DND-41 (cell line): ENCODE results near the gene OTX1.

Experiments
- ATAC-seq: fragments of 200-7000 bp; cut with Tn5 transposase; 3 replicates; pipeline ENCODE4 v1.9.1; 2021; ENCODE audit warnings: low read depth; ENCODE audit not compliant: insufficient read depth
- DNase-seq: peaks from one replicate; pipeline ENCODE4 v3.0.0-alpha.2; 2020
- H2AFZ ChIP-seq: 2 replicates; pipeline ENCODE4 v1.6.0; 2012; ENCODE audit warnings: low read depth, low read length
- H3K27ac ChIP-seq: 2 replicates; pipeline ENCODE4 v1.5.1; 2012; ENCODE audit warnings: low read length, inconsistent platforms
- H3K27me3 ChIP-seq: fragments of 200-600 bp; sonication (generic); 2 replicates; pipeline ENCODE4 v1.6.0; 2012; ENCODE audit warnings: low read length, mild to moderate bottlenecking, inconsistent platforms; ENCODE audit not compliant: insufficient read depth, poor library complexity
- H3K36me3 ChIP-seq: 2 replicates; pipeline ENCODE4 v1.5.1; 2012; ENCODE audit warnings: low read length, inconsistent platforms; ENCODE audit not compliant: insufficient read depth
- H3K4me1 ChIP-seq: 2 replicates; pipeline ENCODE4 v1.5.1; 2012; ENCODE audit warnings: mild to moderate bottlenecking, low read length; ENCODE audit not compliant: insufficient read depth
- H3K4me2 ChIP-seq: 2 replicates; pipeline ENCODE4 v1.6.0; 2012; ENCODE audit warnings: mild to moderate bottlenecking, moderate library complexity, low read length, inconsistent platforms; ENCODE audit not compliant: insufficient read depth
- H3K4me3 ChIP-seq, 2 experiments: fragments of 200-600 bp in 1 of 2; shearing (Covaris generic) in 1 of 2; 2 replicates each; pipeline ENCODE4 v1.5.1; 2012 to 2016; ENCODE audit warnings: inconsistent platforms in 2 of 2, low read length in 2 of 2, mild to moderate bottlenecking in 2 of 2, low read depth in 1 of 2, moderate library complexity in 1 of 2
- H3K79me2 ChIP-seq: 2 replicates; pipeline ENCODE4 v1.6.0; 2012; ENCODE audit warnings: low read length, inconsistent platforms; ENCODE audit not compliant: insufficient read depth
- H3K9ac ChIP-seq: 2 replicates; pipeline ENCODE4 v1.6.0; 2012; ENCODE audit warnings: low read depth, mild to moderate bottlenecking, inconsistent platforms, low read length, moderate library complexity
- H3K9me3 ChIP-seq: 2 replicates; pipeline ENCODE4 v1.5.1; 2012; ENCODE audit warnings: low read length, moderate library complexity, mild to moderate bottlenecking, inconsistent platforms; ENCODE audit not compliant: insufficient read depth, severe bottlenecking
- H4K20me1 ChIP-seq: 2 replicates; pipeline ENCODE4 v1.6.0; 2012; ENCODE audit warnings: low read length; ENCODE audit not compliant: insufficient read depth
- CTCF ChIP-seq: IDR thresholded peaks from 2 replicates; pipeline ENCODE4 v1.5.1; 2012; ENCODE audit warnings: borderline replicate concordance, low read length, moderate library complexity, mild to moderate bottlenecking; ENCODE audit not compliant: poor library complexity, severe bottlenecking; ENCODE audit errors: extremely low read depth
- EZH2 ChIP-seq: IDR thresholded peaks from 3 replicates; pipeline ENCODE4 v1.6.1; 2012; ENCODE audit warnings: borderline replicate concordance, low read depth, mild to moderate bottlenecking, moderate library complexity, low read length, inconsistent platforms; ENCODE audit not compliant: severe bottlenecking

OTX1 gene

DNA sequence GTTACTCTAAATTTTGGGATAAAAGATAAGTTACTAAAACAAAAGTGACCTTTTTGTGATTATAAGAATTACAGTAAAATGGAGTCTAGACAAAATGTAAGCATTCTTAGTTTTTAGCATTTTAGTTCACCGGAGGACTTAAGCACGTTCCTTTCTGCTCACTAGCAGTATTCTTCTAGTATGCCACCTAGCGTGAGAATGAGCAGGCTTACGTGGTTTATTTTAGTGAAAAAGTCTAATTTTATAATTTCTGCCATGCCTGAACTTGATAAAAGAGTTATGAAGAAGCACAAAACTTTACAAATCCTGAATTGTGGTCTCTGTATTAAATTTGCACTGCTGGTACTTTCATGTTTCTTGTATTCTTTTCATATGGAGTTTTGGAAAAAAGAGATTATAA, 12.6 kb upstream of the OTX1 start:
- H3K9me3 ChIP-seq: no peaks in the 10 kb centered on the region
- no peak overlapping the region for H3K9ac ChIP-seq
- no peaks in the 10 kb centered on the region; the same call in 1 of the 2 replicates for H3K36me3 ChIP-seq
- DNase-seq: no peak
- H2AFZ ChIP-seq: no peak overlapping the region
- ATAC-seq: no peak
- no peak overlapping the region for H3K4me2 ChIP-seq
- no peaks in the 10 kb centered on the region for H4K20me1 ChIP-seq
- no peak overlapping the region for H3K27ac ChIP-seq
- H3K4me1 ChIP-seq: no peaks in the 10 kb centered on the region
- no peak overlapping the region for H3K4me3 ChIP-seq
- TF ChIP-seq EZH2 (no peak), CTCF (no peak)
- no peaks in the 10 kb centered on the region for H3K79me2 ChIP-seq
- H3K27me3 ChIP-seq: no peaks in the 10 kb centered on the region

DNA sequence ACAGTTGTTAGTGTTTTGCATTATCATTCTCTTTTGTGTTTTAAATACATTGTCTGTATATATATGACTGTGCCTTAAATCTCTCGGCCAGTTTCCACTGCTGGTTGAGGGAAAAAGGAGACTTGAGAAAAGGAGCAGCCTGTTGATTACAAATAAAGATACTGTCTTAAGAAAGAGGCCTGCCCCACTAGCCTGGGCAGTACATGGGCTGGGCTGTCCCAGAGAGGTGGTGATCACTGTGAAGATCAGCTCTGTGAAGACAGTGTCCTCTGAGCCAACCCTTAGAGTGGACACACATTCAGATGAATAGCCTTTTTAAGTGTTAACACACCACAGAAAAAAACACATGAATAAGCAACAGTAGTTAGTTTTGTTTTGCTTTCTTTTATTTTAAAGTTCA, 10.0 kb upstream of the OTX1 start:
- Histone ChIP-seq H3K27me3 (no peaks in the 10 kb centered on the region), H2AFZ (no peak overlapping the region), H3K4me3 (no peak overlapping the region), H3K36me3 (no peaks in the 10 kb centered on the region; the same call in 1 of the 2 replicates), H4K20me1 (no peaks in the 10 kb centered on the region), H3K4me2 (no peak overlapping the region), H3K4me1 (no peaks in the 10 kb centered on the region), H3K79me2 (no peaks in the 10 kb centered on the region), H3K9ac (no peak overlapping the region), H3K27ac (no peak overlapping the region), H3K9me3 (no peaks in the 10 kb centered on the region)
- TF ChIP-seq CTCF (no peak), EZH2 (no peak)
- DNase-seq (no peak), ATAC-seq (no peak)

- DNase-seq (no peak), ATAC-seq (no peak)
- Histone ChIP-seq H3K27me3 (no peaks in the 10 kb centered on the region), H3K4me2 (no peak overlapping the region), H3K27ac (no peak overlapping the region), H3K79me2 (no peaks in the 10 kb centered on the region), H3K4me1 (no peaks in the 10 kb centered on the region), H3K9ac (no peak overlapping the region), H3K36me3 (no peaks in the 10 kb centered on the region; the same call in 1 of the 2 replicates), H4K20me1 (no peaks in the 10 kb centered on the region), H2AFZ (no peak overlapping the region), H3K4me3 (no peak overlapping the region), H3K9me3 (no peaks in the 10 kb centered on the region)
- TF ChIP-seq CTCF: no peak
These were observed 9.0 kb upstream of the OTX1 start for GRCh38 chr2:63041592-63041991.
